IMR-90 (cell line): ENCODE results near the gene PCDHGA6. TPM values are rescaled to one million over a fixed set of nuclear protein-coding genes. Genes with fewer than 3 reads are reported as not detected.
A peak's percentile ranks its signal among the peaks of the same experiment; 100 is the strongest.

ENCODE experiments used
- ATAC-seq: fragments of 200-7000 bp; cut with Tn5 transposase; 2 replicates; pipeline ENCODE4 v1.9.1; 2020; ENCODE audit warnings: low read depth, mild to moderate bottlenecking, moderate library complexity
- BruUV-seq: library from RNA; stranded (reverse); fragments of 400-500 nt; replicated peaks from 2 replicates; lab custom pipeline; 2021; lab: Mats Ljungman, UMichigan
- CTCF ChIA-PET: fragments of 300-600 bp; formaldehyde crosslinking; extraction: SDS; loops from one replicate; lab custom pipeline; 2021; ENCODE audit warnings: antibody characterized with exemption; lab: Yijun Ruan, JAX
- POLR2A ChIA-PET: fragments of 300-600 bp; sonication (Branson Sonifier 250); formaldehyde crosslinking; loops from one replicate; lab custom pipeline; 2022; ENCODE audit warnings: antibody characterized with exemption; ENCODE audit not compliant: unreplicated experiment; lab: Charles Lee
- DNase-seq: peaks from one replicate; pipeline ENCODE4 v3.0.0; 2013
- H2AFZ ChIP-seq: replicated peaks from 2 replicates; pipeline ENCODE3; 2013; ENCODE audit warnings: low read length, mild to moderate bottlenecking; ENCODE audit not compliant: poor library complexity
- H2AK5ac ChIP-seq: 2 replicates; pipeline ENCODE4 v1.6.1; 2013; ENCODE audit warnings: low read depth, low read length, inconsistent platforms
- H2AK9ac ChIP-seq: replicated peaks from 2 replicates; pipeline ENCODE3; 2013; ENCODE audit warnings: mild to moderate bottlenecking, low read depth, low read length, moderate library complexity; ENCODE audit not compliant: poor library complexity
- H2BK120ac ChIP-seq: 2 replicates; pipeline ENCODE4 v1.6.1; 2013; ENCODE audit warnings: low read depth, low read length, inconsistent platforms
- H2BK15ac ChIP-seq: 3 replicates; pipeline ENCODE4 v1.6.1; 2013; ENCODE audit warnings: low read depth, low read length, inconsistent platforms
- H2BK20ac ChIP-seq: 2 replicates; pipeline ENCODE4 v1.6.1; 2013; ENCODE audit warnings: low read depth, mild to moderate bottlenecking, inconsistent platforms, low read length, moderate library complexity
- H2BK5ac ChIP-seq: 2 replicates; pipeline ENCODE4 v1.6.1; 2013; ENCODE audit warnings: mild to moderate bottlenecking, low read depth, low read length, inconsistent platforms; ENCODE audit not compliant: poor library complexity, severe bottlenecking
- H3K14ac ChIP-seq: replicated peaks from 2 replicates; pipeline ENCODE4 v1.6.1; 2013; ENCODE audit warnings: low read depth, low read length, inconsistent platforms
- H3K18ac ChIP-seq: 2 replicates; pipeline ENCODE4 v1.6.1; 2013; ENCODE audit warnings: low read depth, low read length, control low read depth
- H3K23ac ChIP-seq: 2 replicates; pipeline ENCODE4 v1.6.1; 2013; ENCODE audit warnings: low read depth, low read length, inconsistent platforms
- H3K27ac ChIP-seq: 2 replicates; pipeline ENCODE4 v1.5.1; 2013; ENCODE audit warnings: mild to moderate bottlenecking, control low read depth, low read length; ENCODE audit not compliant: insufficient read depth
- H3K27me3 ChIP-seq: 2 replicates; pipeline ENCODE4 v1.6.1; 2013; ENCODE audit warnings: low read length; ENCODE audit not compliant: control insufficient read depth, insufficient read depth
- H3K36me3 ChIP-seq: 2 replicates; pipeline ENCODE4 v1.6.1; 2013; ENCODE audit warnings: low read length, mixed read lengths; ENCODE audit not compliant: control insufficient read depth, insufficient read depth
- H3K4ac ChIP-seq: 2 replicates; pipeline ENCODE4 v1.6.1; 2013; ENCODE audit warnings: low read depth, low read length, inconsistent platforms
- H3K4me1 ChIP-seq: 2 replicates; pipeline ENCODE4 v1.6.1; 2013; ENCODE audit warnings: low read length, mixed read lengths; ENCODE audit not compliant: control insufficient read depth, insufficient read depth
- H3K4me2 ChIP-seq: 2 replicates; pipeline ENCODE4 v1.6.1; 2013; ENCODE audit warnings: low read depth, mild to moderate bottlenecking, control low read depth, low read length, moderate library complexity
- H3K4me3 ChIP-seq: 2 replicates; pipeline ENCODE4 v1.5.1; 2013; ENCODE audit warnings: low read depth, mild to moderate bottlenecking, control low read depth, low read length, moderate library complexity; ENCODE audit not compliant: insufficient read depth
- H3K56ac ChIP-seq: 2 replicates; pipeline ENCODE4 v1.6.1; 2013; ENCODE audit warnings: low read length, inconsistent platforms; ENCODE audit not compliant: insufficient read depth; ENCODE audit errors: extremely low read depth
- H3K79me1 ChIP-seq, 2 experiments: 2 replicates each; pipeline ENCODE4 v1.6.1; 2013; ENCODE audit warnings: low read length in 2 of 2, inconsistent platforms in 1 of 2, low read depth in 1 of 2
- H3K9ac ChIP-seq: 2 replicates; pipeline ENCODE4 v1.6.1; 2013; ENCODE audit warnings: low read depth, low read length, control low read depth
- H3K9me1 ChIP-seq: 2 replicates; pipeline ENCODE4 v1.6.1; 2013; ENCODE audit warnings: low read length, inconsistent platforms; ENCODE audit not compliant: insufficient read depth
- H3K9me3 ChIP-seq: 2 replicates; pipeline ENCODE4 v1.6.1; 2013; ENCODE audit warnings: low read length; ENCODE audit not compliant: control insufficient read depth, insufficient read depth
- H4K20me1 ChIP-seq: 2 replicates; pipeline ENCODE4 v1.6.1; 2013; ENCODE audit warnings: low read length, inconsistent platforms; ENCODE audit not compliant: insufficient read depth
- H4K5ac ChIP-seq: 2 replicates; pipeline ENCODE4 v1.6.1; 2013; ENCODE audit warnings: mild to moderate bottlenecking, low read depth, low read length, control low read depth
- H4K8ac ChIP-seq, 2 experiments: 2 replicates each; pipeline ENCODE4 v1.6.1; 2013; ENCODE audit warnings: low read depth in 2 of 2, low read length in 2 of 2, control low read depth in 1 of 2, inconsistent platforms in 1 of 2
- H4K91ac ChIP-seq: 2 replicates; pipeline ENCODE4 v1.6.1; 2013; ENCODE audit warnings: low read depth, low read length, inconsistent platforms; ENCODE audit not compliant: insufficient read depth
- CTCF ChIP-seq: conservative IDR thresholded peaks from 2 replicates; pipeline ENCODE4 v1.5.1; 2012; ENCODE audit warnings: mild to moderate bottlenecking, low read depth, low read length, improper control_type of control experiment
- MXI1 ChIP-seq: IDR thresholded peaks from 2 replicates; pipeline ENCODE4 v1.6.1; 2012; ENCODE audit warnings: low read depth, mild to moderate bottlenecking, low read length, moderate library complexity, borderline replicate concordance
- RAD21 ChIP-seq: IDR thresholded peaks from 2 replicates; pipeline ENCODE4 v1.6.1; 2012; ENCODE audit warnings: low read length, improper control_type of control experiment
- RCOR1 ChIP-seq: IDR thresholded peaks from 2 replicates; pipeline ENCODE4 v1.6.1; 2012; ENCODE audit warnings: mild to moderate bottlenecking, low read length, improper control_type of control experiment; ENCODE audit not compliant: insufficient replicate concordance
- RFX5 ChIP-seq: IDR thresholded peaks from 2 replicates; pipeline ENCODE4 v1.8.0; 2012; ENCODE audit warnings: low read depth, mild to moderate bottlenecking, low read length, moderate library complexity
- SMC3 ChIP-seq: fragments of 150-350 bp; IDR thresholded peaks from 2 replicates; pipeline ENCODE4 v1.6.1; 2016; ENCODE audit warnings: low read depth, mild to moderate bottlenecking, antibody characterized with exemption, low read length, moderate library complexity
- WGBS, 2 experiments: methylation state at CpG; one replicate each; pipeline versions ENCODE4 v1.1.5 to v1.1.7; 2013; ENCODE audit warnings: missing lambda C conversion rate in 2 of 2; ENCODE audit not compliant: insufficient read length in 1 of 2; ENCODE audit errors: extremely low coverage in 2 of 2; 5-methylcytosine and 5-hydroxymethylcytosine counted together
- dilution Hi-C: fragments of 300-500 bp; cut with HindIII; formaldehyde crosslinking; loops from one replicate; pipeline ENCODE4 v1.14.3; 2018; ENCODE audit warnings: low sequenced_read_pairs; ENCODE audit not compliant: unreplicated experiment
- in situ Hi-C: fragments of 300-500 bp; cut with MboI; formaldehyde crosslinking; loops from 3 replicates; pipeline ENCODE4 v1.14.3; 2019; ENCODE audit warnings: low sequenced_read_pairs, inconsistent platforms, mixed read lengths
- intact Hi-C: fragments of 100-400 bp; cut with micrococcal nuclease; formaldehyde crosslinking; loops from 2 replicates; pipeline ENCODE4 v1.10.0; 2022
- polyA plus RNA-seq, 3 experiments: library from polyadenylated mRNA; depleted of rRNA; stranded (reverse); fragments of >200 nt; gene quantifications; 2 replicates each; pipeline ENCODE4 v1.2.3, GENCODE V29; 2012; ENCODE audit warnings: low replicate concordance in 1 of 3
- total RNA-seq: library from RNA; depleted of rRNA; stranded (reverse); fragments of >200 nt; gene quantifications from 2 replicates; pipeline ENCODE4 v1.2.3, GENCODE V29; 2012

Gene PCDHGA6
- total and polyA plus RNA-seq, 2 of the 4 experiments (the other 2 are of a cell fraction) = 4.1 to 4.7 TPM

- TF ChIP-seq MXI1 = no peak
- TF ChIP-seq RAD21 = no peak
These were observed 45.6 kb downstream of the PCDHGA6 start (continued) for GRCh38 chr5:141419074-141419880.

GRCh38 chr5:141420855-141421488, 47.3 kb downstream of the PCDHGA6 start, which contains the start of gene PCDHGA11:
Gene PCDHGA11 (plus strand): TSS chr5:141421051. CDS start chr5:141421228, 177 bp downstream.
- 16% methylated on average over 8 of the region's 42 CpGs; no CpG with 5 or more reads in 1 of the 2 experiments for WGBS, 2 experiments
- peak within 1 kb of the TSS; percentile 76 for H3K9ac ChIP-seq
- BruUV-seq = no TSS peak
- H3K9me1 ChIP-seq = no peaks in the 10 kb centered on the region
- H3K4me2 ChIP-seq = peak within 1 kb of the TSS; percentile 62; the same call in 1 of the 2 replicates
- H3K4ac ChIP-seq = no peak within 1 kb of the TSS
- H4K91ac ChIP-seq = no peak within 1 kb of the TSS
- intact Hi-C loops (no loop called here), in situ Hi-C loops (no loop called here), dilution Hi-C loops (no loop called here)
- no peaks in the 10 kb centered on the region for H3K27me3 ChIP-seq
- ChIA-PET CTCF (interaction anchor here (0.6 to 2.2 kb wide), 16 partner anchors 9 to 146 kb away, joined by 3 to 19 read pairs (median 3); partner anchors contain the start of genes PCDHGA12 and PCDHGB6), POLR2A (no interaction called here)
- H3K79me1 ChIP-seq = peaks cover 20 to 21% of the 10 kb centered on the region in 2 experiments; a peak in 3 of 4 replicates
- H3K27ac ChIP-seq = peak within 1 kb of the TSS; percentile 26; the same call in 1 of the 2 replicates
- H4K8ac ChIP-seq = no peak within 1 kb of the TSS
- H2BK5ac ChIP-seq = no peak within 1 kb of the TSS
- no peak within 1 kb of the TSS for H2BK120ac ChIP-seq
- H3K23ac ChIP-seq = peak within 1 kb of the TSS; percentile 21; the same call in 1 of the 2 replicates
- no peak within 1 kb of the TSS for H2AK5ac ChIP-seq
- ATAC-seq (peak; percentile 57), DNase-seq (peak; percentile 63)
- peak within 1 kb of the TSS; percentile 31 for H2AK9ac ChIP-seq
- peaks cover 29% of the 10 kb centered on the region for H3K36me3 ChIP-seq
- H3K4me1 ChIP-seq = no peaks in the 10 kb centered on the region
- H2AFZ ChIP-seq = peak within 1 kb of the TSS; percentile 26
- no peak within 1 kb of the TSS for H3K56ac ChIP-seq
- peak within 1 kb of the TSS; percentile 54 for H3K4me3 ChIP-seq
- H3K18ac ChIP-seq = no peak within 1 kb of the TSS
- H3K9me3 ChIP-seq = peaks cover 51% of the 10 kb centered on the region
- TF ChIP-seq SMC3 = peak; percentile 55
- TF ChIP-seq RAD21 = peak; percentile 70
- peak; percentile 64 for TF ChIP-seq CTCF
- TF ChIP-seq RFX5 = no peak
- no peak for TF ChIP-seq RCOR1
- no peak within 1 kb of the TSS for H2BK20ac ChIP-seq
- H2BK15ac ChIP-seq = no peak within 1 kb of the TSS
- no peak within 1 kb of the TSS for H3K14ac ChIP-seq
- no peaks in the 10 kb centered on the region for H4K20me1 ChIP-seq
- H4K5ac ChIP-seq = no peak within 1 kb of the TSS
